Measurements from ENCODE around the gene SKI. TPM values are rescaled to one million over a fixed set of nuclear protein-coding genes. Genes with fewer than 3 reads are reported as not detected.

Gene SKI
- total RNA-seq, 1 experiment from 2014 or later, result 89.5 TPM

DNA sequence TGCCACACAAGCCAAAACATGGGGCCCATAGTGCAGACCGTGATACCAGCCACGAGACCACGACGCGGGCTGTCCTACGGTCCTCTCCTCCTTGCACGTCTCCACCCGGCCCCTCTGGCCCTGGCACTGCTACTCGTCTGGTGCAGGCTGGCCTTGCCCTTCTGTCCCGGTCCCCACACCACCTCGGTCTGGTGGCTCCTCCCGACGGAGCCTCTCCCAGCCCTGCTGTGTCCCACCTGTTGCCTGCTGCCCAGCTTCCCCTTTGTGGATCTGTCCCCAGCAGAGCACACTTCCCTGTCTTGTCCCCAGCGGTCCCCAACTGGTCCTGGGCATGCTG, 112.8 kb downstream of the SKI start:
- Histone ChIP-seq H2BK5ac (ENCODE audit: insufficient read length, low read length) (no peak overlapping the region), H2BK12ac (ENCODE audit: insufficient read length, low read depth, low read length) (no peak overlapping the region), H3K18ac (ENCODE audit: insufficient read length, low read depth, low read length) (no peak overlapping the region), H3K9ac (ENCODE audit: extremely low read depth, insufficient read length, low read length) (no peak overlapping the region), H2AFZ (ENCODE audit: low read length) (no peak overlapping the region), H3T11ph (ENCODE audit: low read length) (no peak overlapping the region), H3K56ac (ENCODE audit: insufficient read length, low read depth, low read length) (no peak overlapping the region), H3K4me1 (ENCODE audit: insufficient read depth, low read length) (no peaks in the 10 kb centered on the region), H3K79me1 (ENCODE audit: insufficient read depth, low read depth, low read length, poor library complexity, severe bottlenecking) (no peaks in the 10 kb centered on the region), H3K79me2 (ENCODE audit: insufficient read depth, low read length) (no peaks in the 10 kb centered on the region), H2BK15ac (ENCODE audit: low read depth, low read length) (no peak overlapping the region), H3K23ac (ENCODE audit: insufficient read length, low read depth, low read length) (no peak overlapping the region), H4K91ac (ENCODE audit: insufficient read length, low read depth, low read length) (no peak overlapping the region), H3K14ac (ENCODE audit: insufficient read depth, low read length) (no peak overlapping the region), H4K20me1 (ENCODE audit: control insufficient read depth, insufficient read depth, insufficient read length) (no peaks in the 10 kb centered on the region), H3K4me2 (ENCODE audit: insufficient read depth, insufficient read length, low read length) (no peak overlapping the region), H3K23me2 (ENCODE audit: insufficient read length, low read depth, low read length, poor library complexity, severe bottlenecking) (no peaks in the 10 kb centered on the region), H4K5ac (ENCODE audit: insufficient read length, low read depth, low read length) (no peak overlapping the region), H3K4ac (ENCODE audit: low read depth, low read length) (no peak overlapping the region), H3K27me3 (ENCODE audit: insufficient read depth, low read length) (no peaks in the 10 kb centered on the region), H2AK5ac (ENCODE audit: insufficient read length, low read length) (no peak overlapping the region), H2BK120ac (ENCODE audit: low read depth, low read length, poor library complexity, severe bottlenecking) (no peak overlapping the region), H2BK20ac (ENCODE audit: low read depth, low read length, poor library complexity, severe bottlenecking) (no peak overlapping the region), H3K27ac (ENCODE audit: insufficient read length, low read depth, low read length) (no peak overlapping the region), H3K9me3 (ENCODE audit: control insufficient read depth, low read depth, low read length) (no peaks in the 10 kb centered on the region), H4K8ac (replicated peaks; ENCODE audit: insufficient read length, low read depth, low read length) (no peak overlapping the region)
- H3K27ac Mint-ChIP-seq, result peak overlapping the region in 1 of 3 experiments; percentile 27; a peak in 1 of 7 replicates
- H3K4me1 Mint-ChIP-seq, result peaks cover 0 to 3% of the 10 kb centered on the region in 2 experiments; a peak in 1 of 4 replicates
- no CpG with 5 or more reads among the region's 14 CpGs for WGBS (ENCODE audit: extremely low coverage, insufficient read length, low lambda C conversion rate)
- H3K4me3 Mint-ChIP-seq, result peak overlapping the region in 1 of 2 experiments; percentile 44; a peak in 2 of 5 replicates
- H3K36me3 Mint-ChIP-seq (ENCODE audit: insufficient read depth in 1 of 3, low read depth in 3 of 3), result no peaks in the 10 kb centered on the region
- H3K27me3 Mint-ChIP-seq (ENCODE audit: low read depth), result no peaks in the 10 kb centered on the region
- H3K9me3 Mint-ChIP-seq, result no peaks in the 10 kb centered on the region
- DNase-seq, result no peak
- TF ChIP-seq, protein P1, sequence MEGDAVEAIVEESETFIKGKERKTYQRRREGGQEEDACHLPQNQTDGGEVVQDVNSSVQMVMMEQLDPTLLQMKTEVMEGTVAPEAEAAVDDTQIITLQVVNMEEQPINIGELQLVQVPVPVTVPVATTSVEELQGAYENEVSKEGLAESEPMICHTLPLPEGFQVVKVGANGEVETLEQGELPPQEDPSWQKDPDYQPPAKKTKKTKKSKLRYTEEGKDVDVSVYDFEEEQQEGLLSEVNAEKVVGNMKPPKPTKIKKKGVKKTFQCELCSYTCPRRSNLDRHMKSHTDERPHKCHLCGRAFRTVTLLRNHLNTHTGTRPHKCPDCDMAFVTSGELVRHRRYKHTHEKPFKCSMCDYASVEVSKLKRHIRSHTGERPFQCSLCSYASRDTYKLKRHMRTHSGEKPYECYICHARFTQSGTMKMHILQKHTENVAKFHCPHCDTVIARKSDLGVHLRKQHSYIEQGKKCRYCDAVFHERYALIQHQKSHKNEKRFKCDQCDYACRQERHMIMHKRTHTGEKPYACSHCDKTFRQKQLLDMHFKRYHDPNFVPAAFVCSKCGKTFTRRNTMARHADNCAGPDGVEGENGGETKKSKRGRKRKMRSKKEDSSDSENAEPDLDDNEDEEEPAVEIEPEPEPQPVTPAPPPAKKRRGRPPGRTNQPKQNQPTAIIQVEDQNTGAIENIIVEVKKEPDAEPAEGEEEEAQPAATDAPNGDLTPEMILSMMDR (conservative IDR thresholded peaks at IDR 0.05), result no peak
